Activated naive CD8-positive, alpha-beta T cell (primary cell): Measurements from ENCODE around the gene UXS1.

Experiments used
- H3K27ac Mint-ChIP-seq: one replicate; pipeline ENCODE4 v1.8.0; 2021; ENCODE audit warnings: mixed read lengths
- H3K27me3 Mint-ChIP-seq: one replicate; pipeline ENCODE4 v1.8.0; 2021; ENCODE audit warnings: mixed read lengths
- H3K36me3 Mint-ChIP-seq: one replicate; pipeline ENCODE4 v1.8.0; 2021; ENCODE audit warnings: mixed read lengths
- H3K4me1 Mint-ChIP-seq: one replicate; pipeline ENCODE4 v1.8.0; 2021; ENCODE audit warnings: low read depth, mixed read lengths
- H3K4me3 Mint-ChIP-seq: one replicate; pipeline ENCODE4 v1.8.0; 2021; ENCODE audit warnings: mild to moderate bottlenecking, mixed read lengths
- H3K9me3 Mint-ChIP-seq: one replicate; pipeline ENCODE4 v1.8.0; 2021; ENCODE audit warnings: low read depth, mixed read lengths

UXS1 gene

DNA sequence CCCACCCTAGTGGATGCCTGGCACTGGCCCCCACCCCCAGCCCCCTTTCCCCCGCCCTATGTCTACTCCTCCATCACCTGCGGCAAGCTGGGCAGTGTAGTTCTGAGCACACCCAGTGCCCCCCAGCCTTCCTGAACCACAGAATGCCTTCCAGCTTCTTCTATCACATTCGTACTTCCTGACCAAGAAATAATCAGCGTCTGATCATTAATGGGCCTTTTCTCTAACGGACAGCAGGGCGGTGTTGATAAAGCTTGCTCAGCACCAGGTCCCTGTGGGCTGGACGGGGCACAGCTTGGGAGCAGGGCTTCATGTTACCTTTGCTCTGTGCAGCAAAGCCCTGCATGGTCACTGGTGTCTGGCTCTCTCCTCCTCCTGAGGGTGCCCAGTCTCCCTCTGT lies 15.4 kb downstream of the UXS1 start:
- Mint-ChIP-seq H3K27me3 (no peaks in the 10 kb centered on the region), H3K4me1 (peaks cover 80% of the 10 kb centered on the region), H3K27ac (no peak overlapping the region), H3K9me3 (no peaks in the 10 kb centered on the region), H3K4me3 (no peak overlapping the region), H3K36me3 (peaks cover 9% of the 10 kb centered on the region)

DNA sequence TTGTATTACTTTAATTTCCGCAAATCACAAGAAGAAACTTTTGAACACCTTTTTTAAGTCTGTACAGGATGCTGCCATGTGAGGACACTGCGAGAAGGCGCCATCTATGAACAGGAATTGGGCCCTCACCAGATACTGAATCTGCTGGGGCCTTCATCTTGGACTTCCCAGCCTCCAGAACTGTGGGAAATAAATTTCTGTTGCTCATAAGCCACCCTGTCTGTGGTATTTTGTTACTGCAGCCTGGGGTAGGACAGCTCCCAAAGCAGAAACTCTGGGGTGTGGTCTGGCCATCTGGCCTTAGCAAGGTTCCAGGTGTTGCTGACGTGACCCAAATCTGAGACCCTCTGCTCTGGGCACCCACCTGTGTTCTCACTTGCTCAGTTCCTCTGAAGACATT lies 16.5 kb downstream of the UXS1 start:
- H3K4me3 Mint-ChIP-seq: no peak overlapping the region
- peaks cover 9% of the 10 kb centered on the region for H3K36me3 Mint-ChIP-seq
- peaks cover 76% of the 10 kb centered on the region for H3K4me1 Mint-ChIP-seq
- peak overlapping the region; percentile 28 for H3K27ac Mint-ChIP-seq
- no peaks in the 10 kb centered on the region for H3K9me3 Mint-ChIP-seq
- no peaks in the 10 kb centered on the region for H3K27me3 Mint-ChIP-seq

DNA sequence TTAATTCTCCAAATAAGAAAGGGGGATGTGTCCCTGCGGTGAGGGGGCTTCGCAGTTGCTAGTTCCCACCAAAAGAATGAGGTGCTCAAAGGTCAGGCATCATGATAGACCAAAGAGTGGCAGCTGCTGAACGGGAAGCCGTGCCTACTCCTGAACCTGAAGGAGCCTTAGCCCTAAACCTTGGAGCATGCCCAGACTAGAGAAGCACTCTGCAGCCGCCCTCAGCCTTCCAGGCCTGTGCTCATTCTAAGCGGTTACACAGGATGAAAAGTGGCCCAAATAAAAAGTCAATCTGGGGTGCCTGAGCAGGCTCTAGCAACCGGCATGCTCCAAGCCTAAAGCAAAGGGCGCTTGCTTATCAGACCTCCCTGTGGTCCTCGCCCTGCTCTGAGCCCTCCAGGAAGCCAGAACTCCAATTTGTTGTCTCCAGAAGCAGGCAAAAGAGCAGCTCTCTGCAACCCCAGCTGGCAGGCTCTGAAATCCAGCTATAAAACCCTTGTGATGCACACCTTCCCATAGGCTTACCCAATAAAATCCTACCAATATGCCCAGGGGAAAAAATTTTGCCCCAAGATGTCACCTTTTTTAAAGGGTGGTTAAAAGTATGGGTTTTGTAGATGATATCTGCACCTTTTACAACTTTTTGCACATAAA lies 17.5 kb downstream of the UXS1 start:
- H3K4me1 Mint-ChIP-seq: peaks cover 75% of the 10 kb centered on the region
- no peaks in the 10 kb centered on the region for H3K27me3 Mint-ChIP-seq
- H3K27ac Mint-ChIP-seq: no peak overlapping the region
- peaks cover 9% of the 10 kb centered on the region for H3K36me3 Mint-ChIP-seq
- no peaks in the 10 kb centered on the region for H3K9me3 Mint-ChIP-seq
- H3K4me3 Mint-ChIP-seq: no peak overlapping the region

DNA sequence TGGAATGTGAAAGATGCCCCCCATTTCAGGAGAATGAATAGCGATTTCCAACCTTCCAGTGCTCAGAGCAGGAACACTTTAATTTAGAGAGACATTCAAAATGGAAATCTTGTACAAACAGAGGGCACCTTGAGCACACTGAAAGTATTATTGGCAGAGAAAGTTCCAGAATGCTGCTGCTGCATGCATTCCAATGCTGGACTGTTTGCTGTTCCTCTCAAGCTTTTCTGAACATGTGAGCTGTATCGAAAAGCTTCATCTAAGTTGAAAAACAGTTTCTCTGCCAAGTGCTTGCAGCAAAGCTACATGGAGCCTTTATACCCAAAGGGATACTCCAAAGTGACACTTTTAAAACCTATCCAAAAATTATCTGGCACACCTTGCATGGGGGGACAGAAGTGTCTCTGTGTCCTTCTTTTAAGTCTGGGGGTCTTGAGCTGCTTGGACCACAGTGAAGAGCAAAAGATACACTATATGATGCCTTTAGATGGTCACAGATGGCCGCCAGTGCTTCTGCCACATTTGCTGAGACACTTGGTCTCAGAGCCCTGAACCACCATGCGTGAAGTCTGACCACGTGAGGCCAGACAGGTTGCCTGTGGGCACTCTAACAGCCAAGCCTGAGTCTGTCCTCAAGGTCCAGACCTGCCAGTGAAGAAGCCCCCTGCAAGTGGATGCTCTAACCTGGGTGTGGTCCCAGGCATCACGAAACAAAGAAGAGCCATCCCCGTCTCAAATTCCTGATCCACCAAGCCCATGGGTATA lies 18.8 kb downstream of the UXS1 start:
- H3K27me3 Mint-ChIP-seq: no peaks in the 10 kb centered on the region
- peaks cover 79% of the 10 kb centered on the region for H3K4me1 Mint-ChIP-seq
- no peaks in the 10 kb centered on the region for H3K9me3 Mint-ChIP-seq
- peak overlapping the region; percentile 32 for H3K4me3 Mint-ChIP-seq
- peaks cover 9% of the 10 kb centered on the region for H3K36me3 Mint-ChIP-seq
- peak overlapping the region; percentile 8 for H3K27ac Mint-ChIP-seq

DNA sequence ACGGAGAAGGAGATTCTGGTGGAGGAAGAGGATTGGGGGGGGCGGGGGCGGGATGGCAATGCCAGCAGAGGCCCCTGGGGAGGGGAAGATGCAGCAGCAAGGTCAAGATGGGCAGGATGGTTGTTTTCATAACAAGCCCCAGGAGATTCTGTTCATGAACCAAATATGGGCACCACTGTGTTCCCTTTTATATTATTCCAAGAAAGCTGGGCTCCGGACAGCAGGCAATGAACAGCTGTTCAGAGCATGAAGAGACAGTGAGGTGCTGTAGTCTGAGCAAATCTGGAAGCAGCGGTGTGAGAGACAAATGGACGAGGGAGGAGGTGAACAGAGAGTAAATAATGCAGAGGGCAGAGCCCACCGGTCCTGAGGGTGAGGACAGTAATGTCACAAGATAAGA lies 20.0 kb downstream of the UXS1 start:
- Mint-ChIP-seq H3K9me3 (no peaks in the 10 kb centered on the region), H3K4me1 (peaks cover 79% of the 10 kb centered on the region), H3K27me3 (no peaks in the 10 kb centered on the region), H3K4me3 (no peak overlapping the region), H3K27ac (no peak overlapping the region), H3K36me3 (peaks cover 9% of the 10 kb centered on the region)

DNA sequence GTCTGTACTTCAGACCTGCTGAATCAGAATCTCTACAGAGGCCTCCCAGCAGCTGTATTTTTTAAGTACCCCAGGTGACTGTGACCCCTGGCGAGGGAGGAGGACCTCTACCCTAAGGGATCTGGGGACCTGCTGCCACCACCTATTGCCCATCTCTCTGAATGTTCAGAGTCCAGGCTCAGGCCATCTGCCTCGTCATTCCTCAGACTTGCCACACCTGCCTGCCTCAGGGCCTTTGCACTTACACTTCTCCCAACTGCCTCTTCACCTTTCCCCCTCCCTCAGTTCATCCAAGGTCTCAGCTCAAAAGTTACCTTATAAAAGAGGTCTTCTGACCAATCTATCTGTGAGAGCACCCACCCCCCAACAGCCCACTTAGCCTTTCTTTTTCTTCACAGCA lies 21.5 kb downstream of the UXS1 start:
- Mint-ChIP-seq H3K27ac (no peak overlapping the region), H3K4me1 (peaks cover 82% of the 10 kb centered on the region), H3K4me3 (no peak overlapping the region)

DNA sequence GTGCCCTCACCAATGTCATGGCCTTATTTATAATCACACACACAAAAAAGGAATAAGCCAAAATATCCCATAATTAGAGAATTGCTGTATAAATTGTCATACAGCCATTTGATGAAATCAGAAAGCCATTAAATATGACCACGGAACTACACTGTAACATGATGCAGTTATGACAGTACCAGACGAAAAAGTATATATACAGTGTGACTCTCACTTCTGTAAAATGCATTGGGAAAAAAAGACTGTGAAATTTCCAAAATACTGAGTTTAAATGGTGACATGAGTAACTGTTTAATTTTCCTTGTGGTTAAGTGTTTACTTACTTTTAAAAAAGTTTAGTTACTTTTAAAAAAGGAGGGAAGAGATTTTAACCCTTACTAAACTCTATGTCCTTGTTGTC lies 25.4 kb downstream of the UXS1 start:
- Mint-ChIP-seq H3K36me3 (no peaks in the 10 kb centered on the region), H3K9me3 (no peaks in the 10 kb centered on the region), H3K4me1 (peaks cover 86% of the 10 kb centered on the region), H3K27me3 (no peaks in the 10 kb centered on the region), H3K4me3 (no peak overlapping the region), H3K27ac (peak overlapping the region; percentile 83)

More for the DNA sequence above, 21.5 kb downstream of the UXS1 start:
- H3K9me3 Mint-ChIP-seq: no peaks in the 10 kb centered on the region
- H3K36me3 Mint-ChIP-seq: peaks cover 5% of the 10 kb centered on the region
- no peaks in the 10 kb centered on the region for H3K27me3 Mint-ChIP-seq

DNA sequence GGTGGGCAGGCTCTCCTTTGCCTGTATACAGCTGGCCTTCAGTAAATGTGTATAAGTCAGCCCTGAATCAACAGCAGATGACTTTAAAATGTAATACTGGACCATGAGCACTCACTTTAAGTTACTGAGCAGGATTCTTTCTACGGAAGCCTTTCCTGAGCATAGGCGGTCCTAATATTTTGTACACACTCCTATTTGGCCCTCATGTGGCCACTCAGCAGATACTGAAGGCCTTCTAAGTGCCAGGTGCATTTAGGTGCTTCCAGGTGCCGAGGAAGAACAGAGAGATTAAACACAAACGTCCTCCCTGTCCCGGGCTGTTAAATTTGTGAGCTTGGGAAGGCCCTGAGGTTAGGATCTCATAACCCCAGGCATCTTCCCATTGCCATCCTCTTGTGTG lies 27.0 kb downstream of the UXS1 start:
- Mint-ChIP-seq H3K27me3 (no peaks in the 10 kb centered on the region), H3K9me3 (no peaks in the 10 kb centered on the region), H3K4me1 (peaks cover 94% of the 10 kb centered on the region), H3K27ac (peak overlapping the region; percentile 70), H3K36me3 (peaks cover 8% of the 10 kb centered on the region), H3K4me3 (no peak overlapping the region)

DNA sequence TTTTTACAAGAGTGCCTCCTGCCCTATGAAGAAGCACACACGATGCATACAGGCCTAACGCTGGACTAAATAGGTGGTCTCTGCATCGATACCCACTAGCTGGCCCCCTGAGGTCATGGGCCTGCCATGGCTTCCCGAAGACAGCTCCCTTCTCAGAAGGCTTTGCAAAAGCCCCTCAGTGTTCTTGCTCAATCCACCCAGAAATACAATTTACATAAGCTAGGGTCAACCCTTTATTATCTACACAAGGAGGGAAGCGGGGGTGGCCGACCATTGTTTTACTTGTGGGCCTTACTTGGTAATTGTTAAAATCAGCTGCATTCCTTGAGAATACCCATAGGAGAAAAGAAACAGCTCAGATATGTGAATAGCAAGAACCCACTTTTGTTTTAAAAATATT lies 28.5 kb downstream of the UXS1 start:
- Mint-ChIP-seq H3K27me3 (no peaks in the 10 kb centered on the region), H3K9me3 (no peaks in the 10 kb centered on the region), H3K4me3 (no peak overlapping the region), H3K4me1 (peaks cover 96% of the 10 kb centered on the region), H3K36me3 (peaks cover 10% of the 10 kb centered on the region), H3K27ac (peak overlapping the region; percentile 80)

DNA sequence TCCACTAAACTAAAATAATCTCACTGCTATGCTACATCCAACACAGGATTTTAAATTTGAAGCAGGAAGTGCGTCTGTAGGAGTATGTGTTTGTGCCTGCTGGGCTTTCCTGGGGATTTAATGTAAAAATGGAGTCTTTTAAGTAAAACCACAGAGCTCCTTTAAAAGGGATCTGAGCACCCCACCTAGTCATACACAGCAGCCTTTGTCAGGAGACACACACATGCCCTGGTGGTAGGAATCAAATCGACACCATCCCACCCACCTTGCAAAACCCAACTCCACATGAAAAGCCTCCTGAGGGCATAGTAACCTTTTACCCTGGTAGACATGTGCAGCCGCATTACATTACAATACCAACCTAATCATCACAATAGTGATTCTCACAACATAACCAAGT lies 29.1 kb downstream of the UXS1 start:
- H3K9me3 Mint-ChIP-seq: no peaks in the 10 kb centered on the region
- H3K4me3 Mint-ChIP-seq: peak overlapping the region; percentile 25
- H3K27ac Mint-ChIP-seq: peak overlapping the region; percentile 80
- H3K36me3 Mint-ChIP-seq: peaks cover 10% of the 10 kb centered on the region
- H3K27me3 Mint-ChIP-seq: no peaks in the 10 kb centered on the region
- peaks cover 96% of the 10 kb centered on the region for H3K4me1 Mint-ChIP-seq

DNA sequence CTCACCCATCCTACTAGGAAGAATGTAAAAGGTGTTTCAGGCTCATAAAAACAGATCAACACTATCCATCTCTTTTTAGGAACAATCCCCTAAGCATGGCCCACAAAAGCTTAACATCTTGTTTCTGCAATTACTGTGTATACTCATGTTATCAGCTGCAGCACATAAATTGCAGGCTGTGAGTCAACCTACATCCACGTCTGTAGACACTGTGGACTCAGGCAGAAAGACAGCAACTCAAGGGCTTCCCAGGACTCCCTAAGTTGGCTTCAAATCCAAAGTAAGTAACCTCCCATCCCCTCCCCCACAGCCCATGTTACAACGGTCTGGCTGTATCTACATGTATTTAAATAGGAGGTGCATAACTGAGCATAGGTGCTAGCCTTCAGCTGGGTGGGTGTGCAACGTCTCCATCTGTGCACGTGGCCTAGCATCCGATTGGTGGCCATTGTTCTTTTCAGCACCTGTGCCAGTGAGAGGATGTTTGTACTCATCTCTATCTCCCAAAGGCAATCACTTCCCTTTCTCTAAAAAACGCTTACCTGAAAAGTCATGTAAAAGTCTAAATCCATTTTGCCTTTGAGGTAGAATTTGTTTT lies 30.1 kb downstream of the UXS1 start:
- Mint-ChIP-seq H3K4me3 (peak overlapping the region; percentile 25), H3K36me3 (peaks cover 10% of the 10 kb centered on the region), H3K27me3 (no peaks in the 10 kb centered on the region), H3K9me3 (no peaks in the 10 kb centered on the region), H3K4me1 (peaks cover 97% of the 10 kb centered on the region), H3K27ac (peak overlapping the region; percentile 80)

DNA sequence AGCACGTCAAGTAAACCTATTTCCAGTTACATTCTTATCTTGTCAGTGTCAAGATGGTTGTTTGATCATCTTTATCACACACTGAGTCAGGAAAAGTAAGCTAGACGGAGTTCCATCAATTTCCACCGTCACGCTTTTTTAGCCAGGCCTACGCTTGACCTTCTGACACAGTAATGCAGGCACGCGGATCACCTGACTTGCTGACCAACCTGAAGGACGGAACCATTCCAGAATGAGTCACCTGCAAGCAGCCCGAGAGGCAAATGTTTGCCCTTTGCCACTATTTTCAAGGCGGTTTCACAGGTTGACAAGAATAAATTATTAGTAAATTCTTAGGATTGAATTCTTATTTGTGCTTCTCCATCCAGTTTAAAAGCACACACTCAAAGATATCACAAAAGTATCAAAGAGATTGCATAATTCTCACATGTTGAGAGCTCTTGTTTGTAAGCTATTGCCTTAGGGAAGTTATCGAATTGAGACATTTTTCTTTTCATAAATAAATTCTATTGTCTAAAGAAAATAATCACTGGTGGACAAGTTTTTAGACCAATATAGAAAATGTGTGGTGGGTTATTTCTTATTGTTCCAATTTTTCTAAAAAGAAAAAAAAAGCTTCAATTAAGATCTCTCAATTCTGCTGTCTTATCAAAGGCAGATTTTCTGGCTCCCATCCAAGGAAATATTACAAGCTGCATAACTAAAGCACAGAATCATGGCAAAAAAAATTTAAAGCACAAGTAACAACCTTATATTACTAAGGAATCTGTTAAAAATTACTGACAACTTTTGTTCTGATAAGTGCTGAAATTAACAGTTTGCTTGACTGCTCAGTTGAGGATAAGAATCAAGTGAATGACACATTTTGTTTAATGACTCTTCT lies 31.9 kb downstream of the UXS1 start:
- Mint-ChIP-seq H3K9me3 (no peaks in the 10 kb centered on the region), H3K27me3 (no peaks in the 10 kb centered on the region), H3K4me3 (peak overlapping the region; percentile 95), H3K36me3 (peaks cover 16% of the 10 kb centered on the region), H3K4me1 (peaks cover 98% of the 10 kb centered on the region), H3K27ac (peak overlapping the region; percentile 99)

DNA sequence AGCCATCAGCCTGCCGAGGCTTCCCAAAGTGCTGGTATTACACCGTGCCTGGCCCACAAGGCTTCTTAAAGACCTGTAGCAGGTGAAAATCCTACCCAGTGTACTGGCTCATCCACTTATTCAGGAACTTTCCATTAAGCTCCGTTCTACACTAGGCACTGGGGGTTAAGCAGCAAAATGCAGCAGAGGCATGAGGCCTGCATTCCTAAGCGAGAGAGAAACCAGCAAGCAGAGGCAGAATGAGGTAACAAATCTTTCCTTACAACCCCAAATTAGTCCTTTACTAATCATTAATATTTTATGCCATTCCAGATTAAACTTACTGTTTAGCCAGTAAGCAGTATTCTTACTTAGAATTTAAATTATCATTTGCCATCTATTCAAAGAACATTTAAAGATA lies 32.8 kb downstream of the UXS1 start:
- H3K4me1 Mint-ChIP-seq: peaks cover 97% of the 10 kb centered on the region

DNA sequence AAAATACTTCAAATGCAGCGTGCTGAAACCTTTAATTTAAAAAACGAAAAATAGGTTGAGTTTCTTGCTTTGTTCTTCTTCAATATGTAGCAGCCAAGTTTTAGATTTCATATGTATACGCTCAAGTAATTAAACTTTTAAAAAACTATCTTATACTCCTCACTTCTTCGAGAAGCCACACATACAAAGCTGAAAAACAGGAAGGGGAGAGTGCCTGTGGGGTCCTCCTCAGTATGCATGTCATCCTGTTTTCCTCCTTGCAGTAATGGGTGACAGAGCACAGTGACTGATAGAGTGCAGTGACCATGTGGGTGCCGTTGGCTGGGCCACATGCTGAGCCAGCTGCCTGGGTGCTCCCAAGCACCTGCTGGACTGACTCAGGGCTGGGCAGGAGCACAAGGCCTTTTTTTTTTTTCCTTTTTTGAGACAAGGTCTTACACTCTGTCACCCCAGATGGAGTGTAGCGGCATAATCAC lies 33.3 kb downstream of the UXS1 start:
- Mint-ChIP-seq H3K4me3 (peak overlapping the region; percentile 95), H3K4me1 (peaks cover 97% of the 10 kb centered on the region), H3K27ac (peak overlapping the region; percentile 99), H3K36me3 (peaks cover 17% of the 10 kb centered on the region), H3K27me3 (no peaks in the 10 kb centered on the region), H3K9me3 (no peaks in the 10 kb centered on the region)

More for the DNA sequence above, 32.8 kb downstream of the UXS1 start:
- Mint-ChIP-seq H3K27me3 (no peaks in the 10 kb centered on the region), H3K4me3 (peak overlapping the region; percentile 95), H3K36me3 (peaks cover 16% of the 10 kb centered on the region), H3K27ac (peak overlapping the region; percentile 99), H3K9me3 (no peaks in the 10 kb centered on the region)
